Effector CD8-positive, alpha-beta T cell (primary cell): Measurements from ENCODE around the gene F5.

ENCODE experiments used
- DNase-seq: peaks from one replicate; lab custom pipeline; 2025; lab: John Stamatoyannopoulos, UW

The F5 gene

GRCh38 chr1:169588112-169588511 lies 1.8 kb upstream of the F5 start:
- no peak for DNase-seq

- DNase-seq = no peak
Measured at GRCh38 chr1:169586067-169586394, 250 bp downstream of the F5 start.

GRCh38 chr1:169585181-169585580 lies 1.1 kb downstream of the F5 start:
- no peak for DNase-seq

GRCh38 chr1:169584483-169585144 lies 1.7 kb downstream of the F5 start:
- no peak for DNase-seq

- no peak for DNase-seq
Measured at GRCh38 chr1:169577981-169578738, 8.1 kb downstream of the F5 start.

GRCh38 chr1:169576935-169577331 lies 9.3 kb downstream of the F5 start:
- no peak for DNase-seq

- DNase-seq = no peak
Measured at GRCh38 chr1:169576241-169576934, 9.9 kb downstream of the F5 start.

GRCh38 chr1:169574336-169574735 lies 11.9 kb downstream of the F5 start:
- DNase-seq = no peak

- DNase-seq = no peak
Measured at GRCh38 chr1:169572187-169572586, 14.1 kb downstream of the F5 start.

GRCh38 chr1:169571450-169571849 lies 14.8 kb downstream of the F5 start:
- DNase-seq = no peak

GRCh38 chr1:169570172-169570574 lies 16.1 kb downstream of the F5 start:
- no peak for DNase-seq

GRCh38 chr1:169568497-169568896 lies 17.8 kb downstream of the F5 start:
- no peak for DNase-seq

GRCh38 chr1:169565335-169566271 lies 20.7 kb downstream of the F5 start:
- no peak for DNase-seq

- no peak for DNase-seq
Measured at GRCh38 chr1:169563650-169564049, 22.6 kb downstream of the F5 start.

GRCh38 chr1:169563019-169563615 lies 23.2 kb downstream of the F5 start:
- DNase-seq = no peak

- no peak for DNase-seq
Measured at GRCh38 chr1:169561692-169562091, 24.6 kb downstream of the F5 start.

GRCh38 chr1:169557131-169557530 lies 29.1 kb downstream of the F5 start:
- no peak for DNase-seq

GRCh38 chr1:169550294-169550693 lies 36.0 kb downstream of the F5 start:
- DNase-seq = no peak

- DNase-seq = no peak
Measured at GRCh38 chr1:169548282-169548681, 38.0 kb downstream of the F5 start.

- DNase-seq = peak; percentile 10
Measured at GRCh38 chr1:169546087-169546995, 39.9 kb downstream of the F5 start.

GRCh38 chr1:169545472-169545871 lies 40.8 kb downstream of the F5 start:
- no peak for DNase-seq
